HG03342 (cell line): ENCODE data around the gene TAS1R3.

Experiments used
- ATAC-seq: cut with Tn5 transposase; IDR thresholded peaks from one replicate; pipeline ENCODE4 v1.9.1; 2021; ENCODE audit warnings: mild to moderate bottlenecking, moderate library complexity; ENCODE audit not compliant: unreplicated experiment

The TAS1R3 gene

GRCh38 chr1:1294250-1294890 is 36.7 kb upstream of the TAS1R3 start:
- ATAC-seq, result no peak

- ATAC-seq, result no peak
These were observed 35.7 kb upstream of the TAS1R3 start for GRCh38 chr1:1295154-1295923.

GRCh38 chr1:1296070-1297061 is 34.7 kb upstream of the TAS1R3 start:
- no peak for ATAC-seq

DNA sequence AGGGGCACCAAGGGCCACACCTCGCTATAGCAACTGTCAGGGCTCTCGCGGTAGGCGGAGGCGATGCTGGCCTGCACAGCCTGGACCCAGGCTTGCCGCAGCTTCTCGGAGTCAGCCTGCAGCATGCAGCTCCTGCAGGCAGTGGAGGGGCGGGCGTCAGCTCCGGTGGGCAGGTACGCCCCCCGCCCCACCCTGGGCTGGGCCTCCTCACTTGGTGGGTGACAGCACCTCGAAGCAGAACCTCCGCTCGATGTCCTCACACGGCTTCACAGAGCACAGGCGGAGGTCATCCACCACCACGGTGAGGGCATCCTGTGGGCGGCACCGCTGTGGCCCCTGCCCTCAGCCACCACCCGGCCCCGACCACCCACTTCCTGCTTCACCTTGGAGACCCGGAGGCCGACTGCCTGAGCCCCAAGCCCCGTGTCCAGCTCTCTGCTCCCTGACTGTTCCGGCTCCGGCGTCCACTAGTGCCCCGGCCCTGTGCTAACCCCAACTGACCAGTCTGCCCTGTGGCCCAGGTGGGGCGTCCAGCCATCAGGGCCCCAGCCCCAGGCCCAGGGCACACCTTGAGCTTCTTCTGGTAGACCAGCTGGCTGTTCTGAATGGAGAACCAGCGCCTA is 33.2 kb upstream of the TAS1R3 start:
- ATAC-seq, result no peak

- ATAC-seq, result no peak
These were observed 32.0 kb upstream of the TAS1R3 start for GRCh38 chr1:1298861-1299685.

DNA sequence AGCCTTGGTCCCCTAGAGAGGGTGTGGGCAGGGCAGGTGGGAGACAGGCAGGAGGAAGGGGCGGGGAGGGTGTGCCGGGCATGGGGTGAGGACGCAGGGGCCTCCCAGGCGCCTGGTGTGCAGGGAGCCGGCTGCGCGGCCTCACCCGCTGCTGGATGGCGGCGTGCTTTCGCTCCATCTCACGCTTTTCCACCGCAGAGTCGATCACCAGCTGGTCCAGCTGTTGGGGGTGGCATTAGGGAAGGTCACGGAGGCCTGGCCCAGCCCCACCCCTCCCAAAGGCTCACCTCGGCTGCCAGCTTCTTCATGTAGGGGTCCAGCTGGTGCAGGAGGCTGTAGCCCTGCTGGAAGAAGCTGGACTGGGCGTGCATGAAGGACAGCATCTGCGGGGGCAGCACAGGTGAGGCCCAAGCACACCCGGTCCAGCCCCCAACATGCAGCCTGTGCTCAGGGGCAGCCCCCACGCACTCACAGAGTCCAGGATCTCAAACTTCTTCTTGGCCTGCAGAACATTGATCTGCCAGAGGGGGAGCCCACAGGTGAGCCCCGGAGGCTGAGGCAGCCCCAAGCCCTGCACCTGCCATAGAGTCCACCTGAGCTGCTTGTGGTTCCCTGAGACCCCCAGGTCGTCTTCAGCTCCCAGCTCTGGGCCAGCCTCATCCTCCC is 31.3 kb upstream of the TAS1R3 start:
- no peak for ATAC-seq

DNA sequence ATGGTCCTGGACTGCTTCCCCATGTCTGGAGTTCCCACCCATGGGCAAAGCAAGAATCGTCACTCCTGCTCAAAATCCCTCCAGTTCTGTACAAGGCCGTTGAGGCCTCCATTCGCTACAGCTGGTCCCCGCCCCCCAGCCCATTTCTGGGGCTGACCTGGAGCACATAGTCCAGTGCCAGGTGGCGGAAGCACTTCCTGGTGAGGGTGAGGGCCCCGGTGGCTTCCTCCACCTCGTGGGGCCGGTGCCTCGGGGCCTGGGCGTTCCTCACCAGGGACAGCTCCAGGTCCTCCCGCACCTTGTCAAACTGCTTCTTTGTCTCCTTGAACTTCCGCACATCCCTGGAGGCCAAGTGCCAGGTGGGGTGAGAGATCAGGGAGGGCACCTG is 30.7 kb upstream of the TAS1R3 start:
- no peak for ATAC-seq

GRCh38 chr1:1302006-1302430 is 29.1 kb upstream of the TAS1R3 start:
- no peak for ATAC-seq

- ATAC-seq, result no peak
These were observed 28.1 kb upstream of the TAS1R3 start for GRCh38 chr1:1302951-1303509.

- ATAC-seq, result no peak
These were observed 27.3 kb upstream of the TAS1R3 start for GRCh38 chr1:1303736-1304135.

DNA sequence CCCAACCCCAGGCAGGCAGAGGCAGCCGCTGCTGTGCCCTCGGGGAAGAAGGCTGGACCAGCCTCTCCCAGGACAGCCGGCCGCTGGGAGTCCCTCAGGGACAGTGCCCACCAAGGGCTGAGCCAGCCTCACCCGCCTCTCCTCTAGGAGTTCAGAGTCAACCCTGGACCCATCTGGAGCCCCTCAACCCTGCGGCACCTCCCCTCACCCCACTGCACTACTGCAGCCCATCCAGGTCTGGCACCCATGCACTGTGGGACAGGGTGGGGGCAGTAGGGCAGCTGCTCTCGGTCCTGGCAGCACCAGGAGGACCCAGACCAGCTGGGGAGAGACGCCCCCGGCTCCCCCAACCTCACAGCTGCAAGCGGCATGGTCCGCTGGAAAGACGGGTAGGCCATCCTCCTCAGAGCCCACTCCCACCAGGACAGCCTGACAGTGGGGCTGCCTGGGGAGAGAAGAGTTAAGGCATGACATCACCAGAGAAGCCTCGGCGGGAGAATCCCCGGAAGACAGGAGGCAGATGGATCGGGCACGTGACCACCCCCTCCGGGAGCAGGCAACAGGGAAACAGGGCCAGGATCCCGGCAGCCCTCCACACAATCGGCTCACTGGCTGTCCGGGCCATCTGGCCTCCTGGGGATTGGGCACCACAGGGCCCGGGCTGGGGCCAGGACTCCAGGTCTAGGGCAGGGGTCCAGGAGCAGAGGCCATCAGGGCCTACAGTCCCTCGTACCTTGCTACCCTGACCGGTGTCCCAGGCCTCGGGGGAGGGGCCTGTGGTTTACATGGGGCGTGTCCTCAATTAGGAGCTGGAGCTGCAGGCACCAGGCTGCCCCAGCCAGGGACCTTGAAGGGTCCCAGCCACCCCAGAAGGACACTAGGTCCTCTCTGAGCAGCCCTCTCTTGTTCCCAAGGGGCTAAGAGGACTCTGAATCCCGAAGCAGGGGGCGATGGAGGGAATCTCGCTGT is 26.5 kb upstream of the TAS1R3 start:
- ATAC-seq, result no peak

DNA sequence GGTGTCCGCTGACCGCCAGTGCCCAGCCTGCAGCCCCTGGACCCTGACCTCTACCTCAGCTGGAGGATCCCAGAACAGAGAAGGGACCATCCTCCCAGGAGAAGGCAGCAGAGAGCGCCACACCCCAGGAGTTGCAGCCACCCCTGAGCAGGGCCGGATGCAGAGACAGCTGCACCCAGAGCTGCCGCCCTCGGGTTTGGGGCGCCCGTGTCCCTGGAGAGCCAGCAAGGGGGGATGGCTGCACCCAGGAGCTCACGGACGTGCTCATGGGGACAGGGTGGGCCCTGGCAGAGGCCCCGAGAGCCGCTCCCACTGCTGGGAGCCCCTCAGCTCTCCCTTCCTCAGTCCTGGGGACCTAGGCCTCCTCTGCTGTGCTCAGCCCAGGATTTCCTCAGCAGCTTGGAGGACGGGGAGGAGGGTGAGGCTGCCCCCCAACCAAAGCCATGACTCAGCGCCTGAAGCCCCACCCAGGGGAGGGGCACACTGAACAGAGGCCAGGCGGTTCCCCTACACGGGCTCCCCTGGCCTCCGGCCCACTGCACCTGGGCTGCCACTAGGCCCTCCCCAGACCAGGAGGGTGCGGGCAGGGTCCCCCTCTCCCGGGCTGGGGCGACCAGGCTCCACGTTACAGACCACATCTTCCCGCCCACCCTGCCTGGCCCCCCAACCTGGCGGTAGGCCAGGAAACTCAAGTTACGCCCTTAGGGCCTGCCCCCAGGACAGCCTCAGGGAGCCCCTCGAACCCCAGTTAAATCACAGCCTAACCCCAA is 25.6 kb upstream of the TAS1R3 start:
- ATAC-seq, result peak; percentile 24

GRCh38 chr1:1306070-1306660 is 24.9 kb upstream of the TAS1R3 start:
- ATAC-seq, result no peak

- no peak for ATAC-seq
These were observed 24.3 kb upstream of the TAS1R3 start for GRCh38 chr1:1306661-1307260.

- peak; percentile 4 for ATAC-seq
These were observed 23.7 kb upstream of the TAS1R3 start for GRCh38 chr1:1307261-1307922.
